ENCODE data around the gene ATP2A1. TPM values are rescaled to one million over a fixed set of nuclear protein-coding genes. Genes with fewer than 3 reads are reported as not detected.

ATP2A1 gene
- total RNA-seq, 4 donors from 2014 or later: 1.6 TPM; not detected in 3

DNA sequence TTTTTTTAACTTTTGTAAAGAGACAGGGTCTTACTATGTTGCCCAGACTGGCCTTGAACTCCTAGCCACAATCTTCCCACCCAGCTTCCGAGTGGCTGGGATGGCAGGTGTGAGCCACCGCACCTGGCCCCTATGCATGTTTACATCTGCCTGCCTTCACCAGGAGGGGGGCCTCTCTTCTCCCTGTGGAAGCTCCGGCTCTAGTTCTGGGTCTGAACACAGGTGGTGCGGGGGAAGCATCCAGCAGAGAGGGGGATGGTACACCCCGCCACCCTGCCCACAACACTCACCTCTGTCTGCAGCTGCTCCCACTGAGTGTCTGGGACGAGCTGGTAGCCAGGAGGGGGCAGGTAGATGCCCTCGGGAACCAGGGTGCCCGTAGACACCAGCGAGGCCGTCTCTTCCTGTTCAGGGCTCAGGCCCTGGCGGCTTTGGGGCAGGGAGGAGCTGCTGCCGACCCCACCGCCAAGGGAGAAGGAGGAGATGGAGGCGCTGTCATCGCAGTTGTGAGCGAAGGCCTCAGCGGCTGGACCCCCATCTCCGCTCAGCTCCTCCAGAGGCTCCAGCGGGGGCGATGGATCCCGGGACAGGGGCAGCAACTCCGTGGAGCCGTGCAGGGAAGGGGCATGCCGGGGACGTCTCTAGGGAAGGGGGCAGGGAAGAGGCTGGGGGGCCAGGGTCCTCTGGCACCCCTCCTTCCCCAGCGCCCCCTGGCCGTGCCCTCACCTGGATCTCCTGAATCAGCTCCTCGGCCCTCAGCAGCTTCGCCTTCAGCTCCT is 35.8 kb downstream of the ATP2A1 start:
- no peaks in the 10 kb centered on the region for H3K36me3 ChIP-seq

DNA sequence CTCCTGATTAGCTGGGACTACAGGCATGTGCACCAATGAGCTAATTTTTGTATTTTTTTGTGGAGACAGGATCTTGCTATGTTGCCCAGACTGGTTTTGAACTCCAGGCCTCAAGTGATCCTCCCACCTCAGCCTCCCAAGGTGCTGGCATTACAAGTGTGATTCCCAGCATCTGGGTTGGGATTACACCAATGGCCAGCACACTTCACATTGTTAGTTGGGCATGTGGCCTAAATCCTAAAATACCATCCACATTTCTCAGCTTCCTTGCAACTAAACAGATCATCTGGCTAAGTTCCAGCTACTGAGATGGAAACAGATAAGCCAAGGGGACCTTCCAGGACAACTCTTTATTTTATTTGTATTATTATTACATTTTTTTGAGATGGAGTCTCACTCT is 36.9 kb downstream of the ATP2A1 start:
- TF ChIP-seq, protein P1, sequence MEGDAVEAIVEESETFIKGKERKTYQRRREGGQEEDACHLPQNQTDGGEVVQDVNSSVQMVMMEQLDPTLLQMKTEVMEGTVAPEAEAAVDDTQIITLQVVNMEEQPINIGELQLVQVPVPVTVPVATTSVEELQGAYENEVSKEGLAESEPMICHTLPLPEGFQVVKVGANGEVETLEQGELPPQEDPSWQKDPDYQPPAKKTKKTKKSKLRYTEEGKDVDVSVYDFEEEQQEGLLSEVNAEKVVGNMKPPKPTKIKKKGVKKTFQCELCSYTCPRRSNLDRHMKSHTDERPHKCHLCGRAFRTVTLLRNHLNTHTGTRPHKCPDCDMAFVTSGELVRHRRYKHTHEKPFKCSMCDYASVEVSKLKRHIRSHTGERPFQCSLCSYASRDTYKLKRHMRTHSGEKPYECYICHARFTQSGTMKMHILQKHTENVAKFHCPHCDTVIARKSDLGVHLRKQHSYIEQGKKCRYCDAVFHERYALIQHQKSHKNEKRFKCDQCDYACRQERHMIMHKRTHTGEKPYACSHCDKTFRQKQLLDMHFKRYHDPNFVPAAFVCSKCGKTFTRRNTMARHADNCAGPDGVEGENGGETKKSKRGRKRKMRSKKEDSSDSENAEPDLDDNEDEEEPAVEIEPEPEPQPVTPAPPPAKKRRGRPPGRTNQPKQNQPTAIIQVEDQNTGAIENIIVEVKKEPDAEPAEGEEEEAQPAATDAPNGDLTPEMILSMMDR (IDR thresholded peaks at IDR 0.05): no peak
- no peak for TF ChIP-seq POLR2A (IDR thresholded peaks at IDR 0.05)
- Histone ChIP-seq H3K9me3 (no peaks in the 10 kb centered on the region), H3K27me3 (no peaks in the 10 kb centered on the region), H3K4me3 (no peak overlapping the region), H3K36me3 (no peaks in the 10 kb centered on the region), H3K27ac (no peak overlapping the region), H3K4me1 (no peaks in the 10 kb centered on the region)
- no peak for DNase-seq
- intact Hi-C loops (cut with DNase I; ENCODE audit: low total_unique reads): no loop called here

More for the DNA sequence above, 35.8 kb downstream of the ATP2A1 start:
- no peak for TF ChIP-seq POLR2A (IDR thresholded peaks at IDR 0.05)
- TF ChIP-seq, protein P1 (IDR thresholded peaks at IDR 0.05): no peak
- H3K4me3 ChIP-seq: no peak overlapping the region
- intact Hi-C loops (cut with DNase I; ENCODE audit: low total_unique reads): no loop called here
- no peaks in the 10 kb centered on the region for H3K9me3 ChIP-seq
- no peak for DNase-seq
- H3K4me1 ChIP-seq: no peaks in the 10 kb centered on the region
- H3K27ac ChIP-seq: no peak overlapping the region
- no peaks in the 10 kb centered on the region for H3K27me3 ChIP-seq

DNA sequence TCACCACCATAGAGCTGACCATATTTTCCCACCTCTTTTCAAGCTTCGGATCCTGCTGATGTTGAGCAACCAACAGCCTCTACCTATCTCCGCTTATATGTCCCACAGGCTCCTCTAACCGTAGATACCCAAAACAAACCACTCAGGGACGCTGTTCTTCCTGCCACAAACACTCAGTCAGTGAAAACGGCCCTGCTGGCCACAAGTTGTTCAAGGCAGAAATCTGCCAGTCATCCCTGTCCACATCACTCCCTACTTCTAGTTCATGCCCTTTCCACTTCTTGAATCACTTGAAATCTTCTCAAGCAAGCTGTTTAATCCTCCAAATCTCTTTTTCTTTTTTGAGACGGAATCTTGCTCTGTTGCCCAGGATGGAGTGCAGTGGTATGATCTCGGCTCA is 38.8 kb downstream of the ATP2A1 start:
- Histone ChIP-seq H3K4me1 (no peaks in the 10 kb centered on the region), H3K27ac (no peak overlapping the region), H3K36me3 (no peaks in the 10 kb centered on the region), H3K9me3 (no peaks in the 10 kb centered on the region), H3K4me3 (no peak overlapping the region), H3K27me3 (no peaks in the 10 kb centered on the region)
- TF ChIP-seq, protein P1 (IDR thresholded peaks at IDR 0.05): no peak
- no peak for TF ChIP-seq POLR2A (IDR thresholded peaks at IDR 0.05)
- intact Hi-C loops (cut with DNase I; ENCODE audit: low total_unique reads): no loop called here
- DNase-seq: no peak

DNA sequence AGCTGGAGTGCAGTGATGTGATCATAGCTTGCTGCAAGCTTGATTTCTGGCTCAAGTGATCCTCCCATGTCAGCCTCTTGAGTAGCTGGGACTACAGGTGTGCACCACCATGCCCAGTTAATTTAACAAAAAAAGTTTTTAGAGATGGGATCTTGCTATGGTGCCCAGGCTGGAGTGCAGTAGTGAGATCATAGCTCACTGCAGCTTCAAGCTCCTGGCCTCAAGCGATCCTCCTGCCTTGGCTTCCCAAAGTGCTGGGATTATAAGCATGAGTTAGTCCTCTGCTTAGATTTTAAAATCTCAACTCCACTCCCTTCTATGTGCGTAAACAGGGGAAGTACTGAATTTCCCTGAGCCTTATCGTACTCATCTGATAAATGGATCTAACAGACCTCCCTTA is 40.4 kb downstream of the ATP2A1 start:
- Histone ChIP-seq H3K4me3 (no peak overlapping the region), H3K27me3 (no peaks in the 10 kb centered on the region), H3K4me1 (no peaks in the 10 kb centered on the region), H3K9me3 (no peaks in the 10 kb centered on the region), H3K36me3 (no peaks in the 10 kb centered on the region), H3K27ac (no peak overlapping the region)
- intact Hi-C loops (cut with DNase I; ENCODE audit: low total_unique reads): no loop called here
- no peak for DNase-seq
- TF ChIP-seq, protein P1 (IDR thresholded peaks at IDR 0.05): no peak
- TF ChIP-seq POLR2A (IDR thresholded peaks at IDR 0.05): no peak

DNA sequence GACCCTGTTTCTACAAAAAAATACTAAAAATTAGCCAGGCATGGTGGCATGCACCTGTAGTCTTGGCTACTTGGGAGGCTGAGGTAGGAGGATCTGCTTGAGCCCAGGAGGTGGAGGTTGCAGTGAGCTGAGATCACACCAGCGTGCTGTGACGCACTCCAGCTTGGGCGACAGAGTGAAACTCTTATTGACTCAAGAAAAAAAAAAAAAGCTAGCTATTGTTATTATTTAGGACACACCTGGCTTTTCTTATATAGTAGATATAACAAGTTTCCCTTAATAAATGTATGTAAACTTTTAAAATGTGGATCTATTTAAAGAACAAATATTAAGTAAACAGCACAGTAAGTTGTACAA is 44.9 kb downstream of the ATP2A1 start:
- TF ChIP-seq POLR2A (IDR thresholded peaks at IDR 0.05): no peak
- TF ChIP-seq, protein P1 (IDR thresholded peaks at IDR 0.05): no peak
- Histone ChIP-seq H3K4me3 (no peak overlapping the region), H3K36me3 (no peaks in the 10 kb centered on the region), H3K4me1 (peaks cover 0 to 7% of the 10 kb centered on the region in 2 donors), H3K27ac (no peak overlapping the region), H3K9me3 (no peaks in the 10 kb centered on the region), H3K27me3 (no peaks in the 10 kb centered on the region)
- intact Hi-C loops (cut with DNase I; ENCODE audit: low total_unique reads): loop anchor here (10.0 kb wide), 1 partner anchor 48 kb away; the partner anchor contains the start of gene ATP2A1
- no peak for DNase-seq

Measured in uterus (tissue), 4 donors.